ENCODE measurements around the gene INTS11. TPM values are rescaled to one million over a fixed set of nuclear protein-coding genes. Genes with fewer than 3 reads are reported as not detected.
A peak's percentile ranks its signal among the peaks of the same experiment; 100 is the strongest.

The INTS11 gene
- polyA plus RNA-seq, 1 donor (not counting 4 experiments of a cell fraction or from before 2014, with no cell fraction given) = 70.4 TPM

GRCh38 chr1:1332774-1333480 lies 8.5 kb upstream of the INTS11 start:
- dilution Hi-C loops (cut with MboI; ENCODE audit: extremely low pct_ligation_motif_present, low sequenced_read_pairs) = no loop called here

GRCh38 chr1:1332031-1332755 lies 7.7 kb upstream of the INTS11 start:
- Histone ChIP-seq H3K79me2 (ENCODE audit: control insufficient read depth, insufficient read depth, low read length) (peaks cover 4% of the 10 kb centered on the region), H3K4me2 (ENCODE audit: control insufficient read depth, extremely low read depth, insufficient read depth, low read depth, low read length) (peak overlapping the region; percentile 37), H3K9me3 (ENCODE audit: control insufficient read depth, low read depth, low read length) (peaks cover 4% of the 10 kb centered on the region), H3K36me3 (ENCODE audit: control insufficient read depth in 2 of 2, extremely low read depth in 1 of 2, insufficient read depth in 2 of 2, low read length in 2 of 2) (peaks cover 7 to 10% of the 10 kb centered on the region in 2 experiments), H3K9ac (ENCODE audit: control insufficient read depth, extremely low read depth, insufficient read depth, low read length) (peak overlapping the region; percentile 22), H3K4me1 (ENCODE audit: control insufficient read depth, extremely low read depth, insufficient read depth, low read length) (peaks cover 32% of the 10 kb centered on the region), H3K9me1 (ENCODE audit: control insufficient read depth, extremely low read depth, insufficient read depth, low read length) (no peaks in the 10 kb centered on the region), H3K27me3 (ENCODE audit: control insufficient read depth, extremely low read depth, insufficient read depth, low read length) (peaks cover 11% of the 10 kb centered on the region), H3K4me3 (ENCODE audit: control insufficient read depth in 2 of 3, extremely low read depth in 1 of 3, insufficient read depth in 2 of 3, low read depth in 1 of 3, low read length in 3 of 3) (no peak overlapping the region), H2AFZ (ENCODE audit: control insufficient read depth, low read length) (no peak overlapping the region), H4K20me1 (ENCODE audit: control insufficient read depth, extremely low read depth, insufficient read depth, low read length) (peaks cover 25% of the 10 kb centered on the region), H3K27ac (ENCODE audit: control insufficient read depth, insufficient read depth, low read length) (no peak overlapping the region)
- TF ChIP-seq CTCF (optimal IDR thresholded peaks at IDR 0.05 in 1 of 3, IDR thresholded peaks at IDR 0.05 in 1 of 3, conservative IDR thresholded peaks at IDR 0.05 in 1 of 3; ENCODE audit: extremely low read depth in 1 of 3, insufficient read depth in 2 of 3, low read length in 3 of 3) = no peak
- TF ChIP-seq EZH2 (IDR thresholded peaks at IDR 0.05; ENCODE audit: low read length) = no peak
- DNase-seq (ENCODE audit: low read depth, low spot score) = no peak
- dilution Hi-C loops (cut with MboI; ENCODE audit: extremely low pct_ligation_motif_present, low sequenced_read_pairs) = no loop called here
- no peak for FAIRE-seq

More at GRCh38 chr1:1332774-1333480, 8.5 kb upstream of the INTS11 start:
- H3K4me2 ChIP-seq (ENCODE audit: control insufficient read depth, extremely low read depth, insufficient read depth, low read depth, low read length) = peak overlapping the region; percentile 37
- no peak overlapping the region for H3K27ac ChIP-seq (ENCODE audit: control insufficient read depth, insufficient read depth, low read length)
- H4K20me1 ChIP-seq (ENCODE audit: control insufficient read depth, extremely low read depth, insufficient read depth, low read length) = peaks cover 29% of the 10 kb centered on the region
- peaks cover 4% of the 10 kb centered on the region for H3K9me3 ChIP-seq (ENCODE audit: control insufficient read depth, low read depth, low read length)
- peak overlapping the region; percentile 22 for H3K9ac ChIP-seq (ENCODE audit: control insufficient read depth, extremely low read depth, insufficient read depth, low read length)
- peaks cover 8 to 11% of the 10 kb centered on the region in 2 experiments for H3K36me3 ChIP-seq (ENCODE audit: control insufficient read depth in 2 of 2, extremely low read depth in 1 of 2, insufficient read depth in 2 of 2, low read length in 2 of 2)
- no peak overlapping the region for H3K4me3 ChIP-seq (ENCODE audit: control insufficient read depth in 2 of 3, extremely low read depth in 1 of 3, insufficient read depth in 2 of 3, low read depth in 1 of 3, low read length in 3 of 3)
- H3K9me1 ChIP-seq (ENCODE audit: control insufficient read depth, extremely low read depth, insufficient read depth, low read length) = no peaks in the 10 kb centered on the region
- H3K27me3 ChIP-seq (ENCODE audit: control insufficient read depth, extremely low read depth, insufficient read depth, low read length) = peaks cover 11% of the 10 kb centered on the region
- FAIRE-seq (no peak), DNase-seq (ENCODE audit: low read depth, low spot score) (no peak)
- H2AFZ ChIP-seq (ENCODE audit: control insufficient read depth, low read length) = no peak overlapping the region
- TF ChIP-seq EZH2 (IDR thresholded peaks at IDR 0.05; ENCODE audit: low read length) = no peak
- no peak for TF ChIP-seq CTCF (optimal IDR thresholded peaks at IDR 0.05 in 1 of 3, IDR thresholded peaks at IDR 0.05 in 1 of 3, conservative IDR thresholded peaks at IDR 0.05 in 1 of 3; ENCODE audit: extremely low read depth in 1 of 3, insufficient read depth in 2 of 3, low read length in 3 of 3)
- H3K79me2 ChIP-seq (ENCODE audit: control insufficient read depth, insufficient read depth, low read length) = no peaks in the 10 kb centered on the region
- H3K4me1 ChIP-seq (ENCODE audit: control insufficient read depth, extremely low read depth, insufficient read depth, low read length) = peaks cover 32% of the 10 kb centered on the region
